Activated CD8-positive, alpha-beta T cell treated with anti-CD3 and anti-CD28 coated beads for 36 hours (primary cell): ENCODE data around the gene SIT1. TPM values are rescaled to one million over a fixed set of nuclear protein-coding genes. Genes with fewer than 3 reads are reported as not detected.

Source experiments
- microRNA-seq: library from miRNA; unstranded; fragments of <30 nt; microRNA quantifications from one replicate; pipeline ENCODE4 v1.2.0, GENCODE V29; 2022; ENCODE audit warnings: borderline microRNAs expressed, borderline replicate concordance
- total RNA-seq, 2 experiments: library from RNA; stranded (reverse); gene quantifications; one replicate each; pipeline ENCODE4 v1.2.3, GENCODE V29; 2021

The SIT1 gene
- total RNA-seq, 2 experiments from 2014 or later: 99.9 to 102 TPM

Small RNA genes lying within 50 kb of the gene (microRNA-seq; reads per million reads assigned to microRNA genes)
- gene MIR4667: not detected

Other genes with a start within 250 kb of the SIT1 start
- 1 to 10 TPM; 1.3 to 1.7 TPM for gene RUSC2, start 160.8 kb downstream of the SIT1 start, total RNA-seq
- 10 to 100 TPM; 26.1 to 26.9 TPM for gene TESK1, start 45.7 kb downstream of the SIT1 start, total RNA-seq
- gene CD72, start 32.5 kb downstream of the SIT1 start, total RNA-seq: 10 to 100 TPM; 13.1 to 15.5 TPM
- over 10,000 TPM; 13,164 to 13,311 TPM for gene RMRP, start 7.1 kb upstream of the SIT1 start, total RNA-seq
- gene CCDC107, start 7.4 kb upstream of the SIT1 start, total RNA-seq: 10 to 100 TPM; 12.1 to 13.7 TPM
- 10 to 100 TPM; 16.0 to 19.9 TPM for gene ARHGEF39, start 14.3 kb upstream of the SIT1 start, total RNA-seq
- 1 to 10 TPM; 4.5 to 4.9 TPM for gene CA9, start 23.0 kb upstream of the SIT1 start, total RNA-seq
- 1 to 10 TPM; 4.8 to 5.3 TPM for gene TPM2, start 39.0 kb upstream of the SIT1 start, total RNA-seq
- gene TLN1, start 81.3 kb upstream of the SIT1 start, total RNA-seq: 100 to 1,000 TPM; 212 to 219 TPM
- 10 to 100 TPM; 22.3 to 22.4 TPM for gene CREB3, start 81.7 kb upstream of the SIT1 start, total RNA-seq
- 10 to 100 TPM; 21.2 to 22.3 TPM for gene GBA2, start 98.3 kb upstream of the SIT1 start, total RNA-seq
- gene RGP1, start 98.4 kb upstream of the SIT1 start, total RNA-seq: 10 to 100 TPM; 13.0 to 14.8 TPM
- under 1 TPM; 0.59 to 0.67 TPM for gene MSMP, start 103.3 kb upstream of the SIT1 start, total RNA-seq
- gene NPR2, start 140.7 kb upstream of the SIT1 start, total RNA-seq: 1 to 10 TPM; 7.5 to 7.8 TPM
- gene SPAG8, start 161.3 kb upstream of the SIT1 start, total RNA-seq: 1 to 10 TPM in 1 of 2 experiments, under 1 TPM in 1; 0.63 to 1.1 TPM
- gene HINT2, start 164.1 kb upstream of the SIT1 start, total RNA-seq: 10 to 100 TPM; 53.4 to 62.7 TPM
- gene FAM221B, start 177.8 kb upstream of the SIT1 start, total RNA-seq: not detected
- gene TMEM8B, start 178.3 kb upstream of the SIT1 start, total RNA-seq: 1 to 10 TPM; 3.4 to 4.3 TPM
- gene OR13J1, start 219.5 kb upstream of the SIT1 start, total RNA-seq: not detected